Endothelial cell of umbilical vein (primary cell): Measurements from ENCODE around the gene PAIP2. TPM values are rescaled to one million over a fixed set of nuclear protein-coding genes. Genes with fewer than 3 reads are reported as not detected.

Source experiments
- BruUV-seq: library from RNA; stranded (reverse); fragments of 400-500 nt; replicated peaks from 2 replicates; lab custom pipeline; 2021; lab: Mats Ljungman, UMichigan
- CTCF ChIA-PET: fragments of 300-600, 350-600 bp; sonication (Branson Sonifier 250); formaldehyde crosslinking; loops from one replicate; lab custom pipeline; 2021; ENCODE audit warnings: antibody characterized with exemption, inconsistent platforms; lab: Charles Lee
- POLR2A ChIA-PET: fragments of 300-600, 350-600 bp; sonication (Branson Sonifier 250); formaldehyde crosslinking; loops from one replicate; lab custom pipeline; 2021; ENCODE audit warnings: antibody characterized with exemption, inconsistent platforms; lab: Charles Lee
- DNase-seq: peaks from one replicate; pipeline ENCODE4 v3.0.0-alpha.2; 2011; ENCODE audit warnings: low read depth, low spot score
- FAIRE-seq: peaks from 2 replicates; lab custom pipeline; 2011; peaks lifted over from hg19 to GRCh38; lab: Jason Lieb, UNC
- H2AFZ ChIP-seq: 2 replicates; pipeline ENCODE4 v1.6.0; 2012; ENCODE audit warnings: low read depth, low read length, control low read depth, inconsistent platforms
- H3K27ac ChIP-seq: 2 replicates; pipeline ENCODE4 v1.5.1; 2011; ENCODE audit warnings: low read depth, mild to moderate bottlenecking, control low read depth, low read length, moderate library complexity; ENCODE audit not compliant: insufficient read depth
- H3K27me3 ChIP-seq, 2 experiments: 2 replicates each; pipeline versions ENCODE4 v1.6.0 to v1.6.1; 2011; ENCODE audit warnings: low read length in 2 of 2, mixed read lengths in 1 of 2; ENCODE audit not compliant: control insufficient read depth in 2 of 2, insufficient read depth in 2 of 2
- H3K36me3 ChIP-seq, 2 experiments: 2 replicates in 1 of 2; 3 replicates in 1 of 2; pipeline ENCODE4 v1.5.1; 2011; ENCODE audit warnings: low read length in 2 of 2, mild to moderate bottlenecking in 1 of 2, moderate library complexity in 1 of 2; ENCODE audit not compliant: control insufficient read depth in 2 of 2, insufficient read depth in 2 of 2; ENCODE audit errors: extremely low read depth in 1 of 2
- H3K4me1 ChIP-seq: 3 replicates; pipeline ENCODE4 v1.5.1; 2011; ENCODE audit warnings: mild to moderate bottlenecking, low read length; ENCODE audit not compliant: control insufficient read depth, insufficient read depth; ENCODE audit errors: extremely low read depth
- H3K4me2 ChIP-seq: 2 replicates; pipeline ENCODE4 v1.6.1; 2011; ENCODE audit warnings: low read length, control low read depth, mixed read lengths; ENCODE audit not compliant: insufficient read depth
- H3K4me3 ChIP-seq, 3 experiments: fragments of 200-600 bp in 1 of 3; sonication (generic), shearing (Covaris generic) in 1 of 3; replicated peaks in 1 of 3; 2 replicates each; pipeline ENCODE4 v1.5.1; 2011 to 2016; ENCODE audit warnings: control low read depth in 3 of 3, low read length in 3 of 3, mild to moderate bottlenecking in 2 of 3, inconsistent platforms in 1 of 3, low read depth in 1 of 3, moderate library complexity in 1 of 3; ENCODE audit not compliant: insufficient read depth in 1 of 3
- H3K79me2 ChIP-seq: 2 replicates; pipeline ENCODE4 v1.6.0; 2012; ENCODE audit warnings: low read length, inconsistent platforms; ENCODE audit not compliant: control insufficient read depth, insufficient read depth
- H3K9ac ChIP-seq: replicated peaks from 2 replicates; pipeline ENCODE3; 2011; ENCODE audit warnings: low read length, control low read depth; ENCODE audit not compliant: insufficient read depth; ENCODE audit errors: extremely low read depth
- H3K9me1 ChIP-seq: replicated peaks from 3 replicates; pipeline ENCODE4 v1.6.0; 2011; ENCODE audit warnings: mild to moderate bottlenecking, low read length; ENCODE audit not compliant: control insufficient read depth, insufficient read depth; ENCODE audit errors: extremely low read depth
- H3K9me3 ChIP-seq: replicated peaks from 2 replicates; pipeline ENCODE4 v1.5.1; 2012; ENCODE audit warnings: low read length, inconsistent platforms; ENCODE audit not compliant: control insufficient read depth, insufficient read depth
- H4K20me1 ChIP-seq: replicated peaks from 2 replicates; pipeline ENCODE3; 2011; ENCODE audit warnings: mild to moderate bottlenecking, low read length; ENCODE audit not compliant: control insufficient read depth, insufficient read depth; ENCODE audit errors: extremely low read depth
- CTCF ChIP-seq, 2 donors: IDR thresholded peaks; 1 replicate in 1 of 2; 2 replicates in 1 of 2; pipeline ENCODE4 v1.5.1; 2011; ENCODE audit warnings: low read length in 2 of 2, mild to moderate bottlenecking in 2 of 2, moderate library complexity in 2 of 2, control low read depth in 1 of 2, inconsistent platforms in 1 of 2, low read depth in 1 of 2; ENCODE audit not compliant: insufficient read depth in 1 of 2; ENCODE audit errors: extremely low read depth in 1 of 2
- EZH2 ChIP-seq: IDR thresholded peaks from 2 replicates; pipeline ENCODE4 v1.6.1; 2012; ENCODE audit warnings: borderline replicate concordance, low read depth, mild to moderate bottlenecking, moderate library complexity, low read length, inconsistent platforms; ENCODE audit not compliant: severe bottlenecking
- FOS ChIP-seq: IDR thresholded peaks from 2 replicates; pipeline ENCODE4 v1.6.1; 2011; ENCODE audit warnings: mild to moderate bottlenecking, low read length, moderate library complexity, borderline replicate concordance; ENCODE audit not compliant: insufficient read depth
- GATA2 ChIP-seq: IDR thresholded peaks from 2 replicates; pipeline ENCODE4 v1.7.0; 2011; ENCODE audit warnings: low read depth, mild to moderate bottlenecking, moderate library complexity, mixed read lengths, low read length; ENCODE audit not compliant: insufficient read length, insufficient read depth
- JUN ChIP-seq: IDR thresholded peaks from 2 replicates; pipeline ENCODE4 v1.6.1; 2011; ENCODE audit warnings: borderline replicate concordance, low read depth; ENCODE audit not compliant: insufficient read length, insufficient read depth
- MAX ChIP-seq: IDR thresholded peaks from 2 replicates; pipeline ENCODE4 v1.6.1; 2011; ENCODE audit not compliant: insufficient read depth, insufficient read length
- MYC ChIP-seq: IDR thresholded peaks from one replicate; pipeline ENCODE4 v1.6.1; 2011; ENCODE audit warnings: mild to moderate bottlenecking, low read depth, low read length
- POLR2A ChIP-seq: IDR thresholded peaks from 2 replicates; pipeline ENCODE4 v1.6.1; 2012; ENCODE audit warnings: low read depth, mild to moderate bottlenecking, control low read depth, low read length
- POLR2AphosphoS5 ChIP-seq: IDR thresholded peaks from 2 replicates; pipeline ENCODE4 v1.6.1; 2012; ENCODE audit warnings: low read depth, mild to moderate bottlenecking, control low read depth, low read length, moderate library complexity; ENCODE audit not compliant: insufficient read depth
- dilution Hi-C: fragments of 300-500 bp; cut with MboI; formaldehyde crosslinking; loops from one replicate; pipeline ENCODE4 v1.15.0; 2019; ENCODE audit warnings: low sequenced_read_pairs; ENCODE audit not compliant: extremely low pct_ligation_motif_present
- intact Hi-C: fragments of 100-400 bp; cut with micrococcal nuclease; formaldehyde crosslinking; loops from one replicate; pipeline ENCODE4 v1.10.0; 2022
- polyA plus RNA-seq, 4 experiments: library from polyadenylated mRNA; depleted of rRNA in 3 of 4; stranded (reverse) in 3 of 4; unstranded in 1 of 4; fragments of >200 nt; gene quantifications; 2 replicates each; pipeline versions ENCODE4 v1.2.1 to v1.2.3, GENCODE V29; 2011 to 2012; ENCODE audit warnings: missing spikeins in 1 of 4
- total RNA-seq: library from RNA; stranded (reverse); gene quantifications from 2 replicates; pipeline ENCODE4 v1.2.3, GENCODE V29; 2021

The PAIP2 gene
- total and polyA plus RNA-seq, 2 donors (not counting 3 experiments of a cell fraction or from before 2014, with no cell fraction given): 52.1 to 80.4 TPM

GRCh38 chr5:139299486-139299885 is 42.2 kb upstream of the PAIP2 start:
- no peak for FAIRE-seq
- intact Hi-C loops: no loop called here
- H3K9me1 ChIP-seq: no peaks in the 10 kb centered on the region
- H3K27ac ChIP-seq: no peak overlapping the region
- no peaks in the 10 kb centered on the region for H3K36me3 ChIP-seq
- POLR2A ChIA-PET: no interaction called here
- H3K79me2 ChIP-seq: peaks cover 100% of the 10 kb centered on the region
- no peak for DNase-seq
- no peak overlapping the region for H3K9ac ChIP-seq
- peaks cover 53% of the 10 kb centered on the region for H4K20me1 ChIP-seq
- no peaks in the 10 kb centered on the region for H3K9me3 ChIP-seq
- no peak overlapping the region for H3K4me2 ChIP-seq
- H2AFZ ChIP-seq: no peak overlapping the region
- no peak for TF ChIP-seq POLR2AphosphoS5
- no peak for TF ChIP-seq MAX
- TF ChIP-seq JUN: no peak
- TF ChIP-seq CTCF (IDR thresholded peaks at IDR 0.05; ENCODE audit: extremely low read depth in 1 of 2, insufficient read depth in 1 of 2, low read depth in 1 of 2, low read length in 2 of 2): no peak
- no peak for TF ChIP-seq GATA2
- TF ChIP-seq MYC: no peak
- no peak for TF ChIP-seq FOS
- no peak for TF ChIP-seq POLR2A
- TF ChIP-seq EZH2: no peak
- H3K4me3 ChIP-seq: no peak overlapping the region
- no TSS peak for BruUV-seq
- dilution Hi-C loops: no loop called here
- H3K4me1 ChIP-seq: peaks cover 17% of the 10 kb centered on the region
- CTCF ChIA-PET: interaction anchor here (1.0 to 1.1 kb wide), 2 partner anchors 11 to 13 kb away, joined by 3 to 5 read pairs; no protein-coding TSS in a partner anchor
- no peaks in the 10 kb centered on the region for H3K27me3 ChIP-seq
